Pancreas (tissue), 10 donors: ENCODE results near the gene DAW1. TPM values are rescaled to one million over a fixed set of nuclear protein-coding genes. Genes with fewer than 3 reads are reported as not detected.
A peak's percentile ranks its signal among the peaks of the same experiment; 100 is the strongest.
"Not testable (repeated sequence)": the region's sequence is repeated elsewhere in the genome, so short reads cannot be mapped to it uniquely, and the experiment has no call there.

Experiments used
- ATAC-seq, 4 donors: fragments of 200-7000 bp; cut with Tn5 transposase; one replicate each; pipeline versions ENCODE4 v1.8.0 to v1.9.1; 2020; ENCODE audit warnings: mild to moderate bottlenecking in 4 of 4, moderate library complexity in 4 of 4
- DNase-seq, 6 donors: peaks; one replicate each; pipeline ENCODE4 v3.0.0-alpha.2; 2020
- FAIRE-seq: peaks from 2 replicates; lab custom pipeline; 2012; peaks lifted over from hg19 to GRCh38; lab: Jason Lieb, UNC
- H3K27ac ChIP-seq, 4 donors: fragments of 200-600 bp; sonication (generic); 1 replicate in 3 of 4; 2 replicates in 1 of 4; pipeline versions ENCODE4 v1.5.0 to v1.8.0; 2020
- H3K27me3 ChIP-seq, 4 donors: fragments of 200-600 bp; one replicate each; pipeline ENCODE4 v1.8.0; 2021
- H3K36me3 ChIP-seq, 3 donors: fragments of 200-600 bp; sonication (generic) in 1 of 3; one replicate each; pipeline versions ENCODE4 v1.5.0 to v1.8.0; 2020 to 2021
- H3K4me1 ChIP-seq, 3 donors: fragments of 200-600 bp; one replicate each; pipeline ENCODE4 v1.8.0; 2021
- H3K4me3 ChIP-seq, 4 donors: fragments of 200-600 bp; sonication (generic) in 2 of 4; one replicate each; pipeline versions ENCODE4 v1.5.0 to v1.8.0; 2020 to 2021
- H3K9me3 ChIP-seq, 4 donors: fragments of 200-600 bp; one replicate each; pipeline ENCODE4 v1.8.0; 2021
- CTCF ChIP-seq, 4 donors: fragments of 200-600 bp; sonication (generic) in 3 of 4; IDR thresholded peaks; one replicate each; pipeline versions ENCODE4 v1.5.0 to v1.8.0; 2021; ENCODE audit warnings: antibody characterized with exemption in 4 of 4
- WGBS, 2 donors: extraction: QIAGEN DNeasy Blood & Tissue Kit; methylation state at CpG; one replicate each; pipeline ENCODE4 v1.1.7; 2013; 5-methylcytosine and 5-hydroxymethylcytosine counted together
- intact Hi-C, 3 donors: fragments of 100-400 bp; cut with DNase I; formaldehyde crosslinking; loops; one replicate each; pipeline versions ENCODE4 v1.11.1 to v1.14.2; 2022
- polyA plus RNA-seq, 2 donors: library from polyadenylated mRNA; stranded (reverse); fragments of 200-250 nt; gene quantifications; one replicate each; pipeline ENCODE4 v1.2.3, GENCODE V29; 2013
- total RNA-seq, 6 donors: library from RNA; stranded (reverse); fragmentation: NEBNext Ultra II Directional in 4 of 6; extraction: Animal tissue kit (Norgen Biotek cat#: 25700) in 4 of 6; gene quantifications; one replicate each; pipeline versions ENCODE4 v1.2.1 to v1.2.4, GENCODE V29; 2021 to 2023
- donor health status: healthy with polysubstance abuse.
- donor health status: DM: no; HTN: no; CAD: no; lungs with moderate emphysema.
- donor health status: DM: no; HTN: no; CAD: no.
- donor health status: control.
- donor health status: control.
- donor health status: Bipolar disorder and iron deficiency.
- donor health status: DM: yes; HTN: yes; CAD: no.
- donor health status: DM: no; HTN: no; CAD: no.
- donor health status: DM: no; HTN: no; CAD: no.
- donor health status: DM: yes; HTN: yes; CAD: no.

The DAW1 gene
- total and polyA plus RNA-seq, 8 donors = 0.25 TPM; not detected in 7

GRCh38 chr2:227921648-227922047 is 50.2 kb downstream of the DAW1 start:
- ATAC-seq (peak; percentile 85 to 98 (median 94)), DNase-seq (peak in 3 of 6 donors; percentile 10 to 43 (median 11))

GRCh38 chr2:227932001-227932400 is 60.6 kb downstream of the DAW1 start:
- H3K36me3 ChIP-seq = no peaks in the 10 kb centered on the region
- no peaks in the 10 kb centered on the region for H3K4me1 ChIP-seq
- no peak overlapping the region for H3K4me3 ChIP-seq
- DNase-seq (no peak), FAIRE-seq (no peak), ATAC-seq (no peak)
- WGBS, 2 donors = 82 to 85% methylated on average over 6 of the region's 6 CpGs
- no peak overlapping the region for H3K27ac ChIP-seq
- no peaks in the 10 kb centered on the region for H3K27me3 ChIP-seq
- no peaks in the 10 kb centered on the region for H3K9me3 ChIP-seq
- TF ChIP-seq CTCF (IDR thresholded peaks at IDR 0.05) = no peak
- intact Hi-C loops = no loop called here

More at GRCh38 chr2:227921648-227922047, 50.2 kb downstream of the DAW1 start:
- Histone ChIP-seq H3K27ac (no peak overlapping the region), H3K36me3 (no peaks in the 10 kb centered on the region), H3K4me3 (no peak overlapping the region), H3K27me3 (no peaks in the 10 kb centered on the region), H3K4me1 (peaks cover 8 to 12% (median 11%) of the 10 kb centered on the region in 3 donors), H3K9me3 (no peaks in the 10 kb centered on the region)
- intact Hi-C loops = no loop called here
- TF ChIP-seq CTCF (IDR thresholded peaks at IDR 0.05) = no peak
- no peak for FAIRE-seq
- 25 to 30% methylated on average over 4 of the region's 4 CpGs for WGBS, 2 donors

- H3K4me1 ChIP-seq = no peaks in the 10 kb centered on the region
- no peaks in the 10 kb centered on the region for H3K27me3 ChIP-seq
- no peak overlapping the region for H3K4me3 ChIP-seq
- 60 to 73% methylated on average over 2 of the region's 2 CpGs for WGBS, 2 donors
- H3K27ac ChIP-seq = no peak overlapping the region
- TF ChIP-seq CTCF (IDR thresholded peaks at IDR 0.05) = no peak
- H3K36me3 ChIP-seq = no peaks in the 10 kb centered on the region
- DNase-seq (no peak), FAIRE-seq (no peak), ATAC-seq (no peak)
- no peaks in the 10 kb centered on the region for H3K9me3 ChIP-seq
- intact Hi-C loops = no loop called here
Observed at GRCh38 chr2:227932403-227932802, 61.0 kb downstream of the DAW1 start.

- FAIRE-seq = no peak
- no peaks in the 10 kb centered on the region for H3K4me1 ChIP-seq
- 84% methylated on average over 1 of the region's 1 CpG for WGBS, 2 donors
- DNase-seq = no peak
- no peak for TF ChIP-seq CTCF (IDR thresholded peaks at IDR 0.05)
- H3K36me3 ChIP-seq = no peaks in the 10 kb centered on the region
- H3K27me3 ChIP-seq = no peaks in the 10 kb centered on the region
- intact Hi-C loops = no loop called here
- no peak overlapping the region for H3K27ac ChIP-seq
- no peaks in the 10 kb centered on the region for H3K9me3 ChIP-seq
- no peak for ATAC-seq
- H3K4me3 ChIP-seq = no peak overlapping the region
Observed at GRCh38 chr2:227933884-227934283, 62.5 kb downstream of the DAW1 start.

GRCh38 chr2:227936249-227936648 is 64.8 kb downstream of the DAW1 start:
- H3K27me3 ChIP-seq, H3K9me3 ChIP-seq, H3K4me1 ChIP-seq, DNase-seq, intact Hi-C loops, H3K36me3 ChIP-seq, FAIRE-seq, H3K27ac ChIP-seq, ATAC-seq, H3K4me3 ChIP-seq: not testable (repeated sequence)
- WGBS, 2 donors = 71 to 72% methylated on average over 7 of the region's 7 CpGs
